Endothelial cell of umbilical vein (primary cell): ENCODE measurements around the gene LATS2. TPM values are rescaled to one million over a fixed set of nuclear protein-coding genes. Genes with fewer than 3 reads are reported as not detected.

ENCODE experiments used
- BruUV-seq: library from RNA; stranded (reverse); fragments of 400-500 nt; replicated peaks from 2 replicates; lab custom pipeline; 2021; lab: Mats Ljungman, UMichigan
- CTCF ChIA-PET: fragments of 300-600, 350-600 bp; sonication (Branson Sonifier 250); formaldehyde crosslinking; loops from one replicate; lab custom pipeline; 2021; ENCODE audit warnings: antibody characterized with exemption, inconsistent platforms; lab: Charles Lee
- POLR2A ChIA-PET: fragments of 300-600, 350-600 bp; sonication (Branson Sonifier 250); formaldehyde crosslinking; loops from one replicate; lab custom pipeline; 2021; ENCODE audit warnings: antibody characterized with exemption, inconsistent platforms; lab: Charles Lee
- DNase-seq: peaks from one replicate; pipeline ENCODE4 v3.0.0-alpha.2; 2011; ENCODE audit warnings: low read depth, low spot score
- FAIRE-seq: peaks from 2 replicates; lab custom pipeline; 2011; peaks lifted over from hg19 to GRCh38; lab: Jason Lieb, UNC
- H2AFZ ChIP-seq: 2 replicates; pipeline ENCODE4 v1.6.0; 2012; ENCODE audit warnings: low read depth, low read length, control low read depth, inconsistent platforms
- H3K27ac ChIP-seq: 2 replicates; pipeline ENCODE4 v1.5.1; 2011; ENCODE audit warnings: low read depth, mild to moderate bottlenecking, control low read depth, low read length, moderate library complexity; ENCODE audit not compliant: insufficient read depth
- H3K27me3 ChIP-seq, 2 experiments: 2 replicates each; pipeline versions ENCODE4 v1.6.0 to v1.6.1; 2011; ENCODE audit warnings: low read length in 2 of 2, mixed read lengths in 1 of 2; ENCODE audit not compliant: control insufficient read depth in 2 of 2, insufficient read depth in 2 of 2
- H3K36me3 ChIP-seq, 2 experiments: 2 replicates in 1 of 2; 3 replicates in 1 of 2; pipeline ENCODE4 v1.5.1; 2011; ENCODE audit warnings: low read length in 2 of 2, mild to moderate bottlenecking in 1 of 2, moderate library complexity in 1 of 2; ENCODE audit not compliant: control insufficient read depth in 2 of 2, insufficient read depth in 2 of 2; ENCODE audit errors: extremely low read depth in 1 of 2
- H3K4me1 ChIP-seq: 3 replicates; pipeline ENCODE4 v1.5.1; 2011; ENCODE audit warnings: mild to moderate bottlenecking, low read length; ENCODE audit not compliant: control insufficient read depth, insufficient read depth; ENCODE audit errors: extremely low read depth
- H3K4me2 ChIP-seq: 2 replicates; pipeline ENCODE4 v1.6.1; 2011; ENCODE audit warnings: low read length, control low read depth, mixed read lengths; ENCODE audit not compliant: insufficient read depth
- H3K4me3 ChIP-seq, 3 experiments: fragments of 200-600 bp in 1 of 3; sonication (generic), shearing (Covaris generic) in 1 of 3; replicated peaks in 1 of 3; 2 replicates each; pipeline ENCODE4 v1.5.1; 2011 to 2016; ENCODE audit warnings: control low read depth in 3 of 3, low read length in 3 of 3, mild to moderate bottlenecking in 2 of 3, inconsistent platforms in 1 of 3, low read depth in 1 of 3, moderate library complexity in 1 of 3; ENCODE audit not compliant: insufficient read depth in 1 of 3
- H3K79me2 ChIP-seq: 2 replicates; pipeline ENCODE4 v1.6.0; 2012; ENCODE audit warnings: low read length, inconsistent platforms; ENCODE audit not compliant: control insufficient read depth, insufficient read depth
- H3K9ac ChIP-seq: replicated peaks from 2 replicates; pipeline ENCODE3; 2011; ENCODE audit warnings: low read length, control low read depth; ENCODE audit not compliant: insufficient read depth; ENCODE audit errors: extremely low read depth
- H3K9me1 ChIP-seq: replicated peaks from 3 replicates; pipeline ENCODE4 v1.6.0; 2011; ENCODE audit warnings: mild to moderate bottlenecking, low read length; ENCODE audit not compliant: control insufficient read depth, insufficient read depth; ENCODE audit errors: extremely low read depth
- H3K9me3 ChIP-seq: replicated peaks from 2 replicates; pipeline ENCODE4 v1.5.1; 2012; ENCODE audit warnings: low read length, inconsistent platforms; ENCODE audit not compliant: control insufficient read depth, insufficient read depth
- H4K20me1 ChIP-seq: replicated peaks from 2 replicates; pipeline ENCODE3; 2011; ENCODE audit warnings: mild to moderate bottlenecking, low read length; ENCODE audit not compliant: control insufficient read depth, insufficient read depth; ENCODE audit errors: extremely low read depth
- EZH2 ChIP-seq: IDR thresholded peaks from 2 replicates; pipeline ENCODE4 v1.6.1; 2012; ENCODE audit warnings: borderline replicate concordance, low read depth, mild to moderate bottlenecking, moderate library complexity, low read length, inconsistent platforms; ENCODE audit not compliant: severe bottlenecking
- FOS ChIP-seq: IDR thresholded peaks from 2 replicates; pipeline ENCODE4 v1.6.1; 2011; ENCODE audit warnings: mild to moderate bottlenecking, low read length, moderate library complexity, borderline replicate concordance; ENCODE audit not compliant: insufficient read depth
- GATA2 ChIP-seq: IDR thresholded peaks from 2 replicates; pipeline ENCODE4 v1.7.0; 2011; ENCODE audit warnings: low read depth, mild to moderate bottlenecking, moderate library complexity, mixed read lengths, low read length; ENCODE audit not compliant: insufficient read length, insufficient read depth
- JUN ChIP-seq: IDR thresholded peaks from 2 replicates; pipeline ENCODE4 v1.6.1; 2011; ENCODE audit warnings: borderline replicate concordance, low read depth; ENCODE audit not compliant: insufficient read length, insufficient read depth
- MAX ChIP-seq: IDR thresholded peaks from 2 replicates; pipeline ENCODE4 v1.6.1; 2011; ENCODE audit not compliant: insufficient read depth, insufficient read length
- MYC ChIP-seq: IDR thresholded peaks from one replicate; pipeline ENCODE4 v1.6.1; 2011; ENCODE audit warnings: mild to moderate bottlenecking, low read depth, low read length
- POLR2A ChIP-seq: IDR thresholded peaks from 2 replicates; pipeline ENCODE4 v1.6.1; 2012; ENCODE audit warnings: low read depth, mild to moderate bottlenecking, control low read depth, low read length
- POLR2AphosphoS5 ChIP-seq: IDR thresholded peaks from 2 replicates; pipeline ENCODE4 v1.6.1; 2012; ENCODE audit warnings: low read depth, mild to moderate bottlenecking, control low read depth, low read length, moderate library complexity; ENCODE audit not compliant: insufficient read depth
- dilution Hi-C: fragments of 300-500 bp; cut with MboI; formaldehyde crosslinking; loops from one replicate; pipeline ENCODE4 v1.15.0; 2019; ENCODE audit warnings: low sequenced_read_pairs; ENCODE audit not compliant: extremely low pct_ligation_motif_present
- intact Hi-C: fragments of 100-400 bp; cut with micrococcal nuclease; formaldehyde crosslinking; loops from one replicate; pipeline ENCODE4 v1.10.0; 2022
- polyA plus RNA-seq, 4 experiments: library from polyadenylated mRNA; depleted of rRNA in 3 of 4; stranded (reverse) in 3 of 4; unstranded in 1 of 4; fragments of >200 nt; gene quantifications; 2 replicates each; pipeline versions ENCODE4 v1.2.1 to v1.2.3, GENCODE V29; 2011 to 2012; ENCODE audit warnings: missing spikeins in 1 of 4
- total RNA-seq: library from RNA; stranded (reverse); gene quantifications from 2 replicates; pipeline ENCODE4 v1.2.3, GENCODE V29; 2021
- TF ChIP-seq, protein P1 (sequence below), 2 donors: IDR thresholded peaks; 1 replicate in 1 of 2; 2 replicates in 1 of 2; pipeline ENCODE4 v1.5.1; 2011; ENCODE audit warnings: low read length in 2 of 2, mild to moderate bottlenecking in 2 of 2, moderate library complexity in 2 of 2, control low read depth in 1 of 2, inconsistent platforms in 1 of 2, low read depth in 1 of 2; ENCODE audit not compliant: insufficient read depth in 1 of 2; ENCODE audit errors: extremely low read depth in 1 of 2

Gene LATS2
- total and polyA plus RNA-seq, 2 donors (not counting 3 experiments of a cell fraction or from before 2014, with no cell fraction given), result 33.5 to 67.6 TPM

DNA sequence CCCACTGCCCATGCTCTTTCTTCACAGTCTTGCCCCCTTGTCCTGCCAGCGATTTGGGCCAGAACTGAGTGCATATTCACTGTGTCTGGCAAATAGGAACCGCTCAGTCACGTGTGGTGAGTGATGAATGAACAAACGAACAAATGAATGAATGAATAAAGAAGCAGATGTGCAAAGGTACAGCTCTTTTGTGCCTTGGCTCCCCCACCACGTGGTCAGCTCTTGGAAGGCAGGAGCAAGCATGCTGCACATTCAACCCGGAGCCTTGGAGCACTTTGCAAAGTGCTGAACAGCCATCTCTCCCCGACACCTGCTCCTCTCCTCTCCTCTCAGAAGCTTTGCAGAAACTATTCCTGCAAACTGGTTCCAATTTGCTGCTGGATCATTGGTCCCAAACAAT lies 52.4 kb downstream of the LATS2 start:
- Histone ChIP-seq H4K20me1 (peaks cover 17% of the 10 kb centered on the region), H3K4me1 (peaks cover 12% of the 10 kb centered on the region), H3K79me2 (peaks cover 98% of the 10 kb centered on the region), H3K36me3 (peaks cover 0 to 6% of the 10 kb centered on the region in 2 experiments), H3K9me3 (no peaks in the 10 kb centered on the region), H3K27ac (no peak overlapping the region), H2AFZ (no peak overlapping the region), H3K9ac (no peak overlapping the region), H3K9me1 (no peaks in the 10 kb centered on the region), H3K27me3 (no peaks in the 10 kb centered on the region), H3K4me3 (no peak overlapping the region), H3K4me2 (no peak overlapping the region)
- CTCF ChIA-PET, result no interaction called here
- DNase-seq (no peak), FAIRE-seq (no peak)
- BruUV-seq, result no TSS peak
- TF ChIP-seq POLR2A (no peak), FOS (no peak), GATA2 (no peak), POLR2AphosphoS5 (no peak), MAX (no peak), EZH2 (no peak), MYC (no peak), JUN (no peak)
- TF ChIP-seq, protein P1, sequence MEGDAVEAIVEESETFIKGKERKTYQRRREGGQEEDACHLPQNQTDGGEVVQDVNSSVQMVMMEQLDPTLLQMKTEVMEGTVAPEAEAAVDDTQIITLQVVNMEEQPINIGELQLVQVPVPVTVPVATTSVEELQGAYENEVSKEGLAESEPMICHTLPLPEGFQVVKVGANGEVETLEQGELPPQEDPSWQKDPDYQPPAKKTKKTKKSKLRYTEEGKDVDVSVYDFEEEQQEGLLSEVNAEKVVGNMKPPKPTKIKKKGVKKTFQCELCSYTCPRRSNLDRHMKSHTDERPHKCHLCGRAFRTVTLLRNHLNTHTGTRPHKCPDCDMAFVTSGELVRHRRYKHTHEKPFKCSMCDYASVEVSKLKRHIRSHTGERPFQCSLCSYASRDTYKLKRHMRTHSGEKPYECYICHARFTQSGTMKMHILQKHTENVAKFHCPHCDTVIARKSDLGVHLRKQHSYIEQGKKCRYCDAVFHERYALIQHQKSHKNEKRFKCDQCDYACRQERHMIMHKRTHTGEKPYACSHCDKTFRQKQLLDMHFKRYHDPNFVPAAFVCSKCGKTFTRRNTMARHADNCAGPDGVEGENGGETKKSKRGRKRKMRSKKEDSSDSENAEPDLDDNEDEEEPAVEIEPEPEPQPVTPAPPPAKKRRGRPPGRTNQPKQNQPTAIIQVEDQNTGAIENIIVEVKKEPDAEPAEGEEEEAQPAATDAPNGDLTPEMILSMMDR (IDR thresholded peaks at IDR 0.05; ENCODE audit: extremely low read depth in 1 of 2, insufficient read depth in 1 of 2, low read depth in 1 of 2, low read length in 2 of 2), result no peak
- intact Hi-C loops, result no loop called here
- POLR2A ChIA-PET, result no interaction called here
- dilution Hi-C loops, result no loop called here
